Endodermal cell (in vitro differentiated cells): ENCODE measurements around the gene GAS7. TPM values are rescaled to one million over a fixed set of nuclear protein-coding genes. Genes with fewer than 3 reads are reported as not detected.

ENCODE experiments used
- DNase-seq: peaks from one replicate; pipeline ENCODE4 v3.0.0-alpha.2; 2017
- H3K27ac ChIP-seq: 2 replicates; pipeline ENCODE4 v1.5.1; 2013; ENCODE audit warnings: mild to moderate bottlenecking, low read depth, low read length, moderate library complexity
- H3K27me3 ChIP-seq: 2 replicates; pipeline ENCODE4 v1.6.1; 2013; ENCODE audit warnings: mild to moderate bottlenecking, low read length, moderate library complexity; ENCODE audit not compliant: insufficient read depth, control insufficient read depth, poor library complexity, severe bottlenecking
- H3K36me3 ChIP-seq: 2 replicates; pipeline ENCODE4 v1.7.0; 2013; ENCODE audit warnings: mild to moderate bottlenecking, low read length, moderate library complexity; ENCODE audit not compliant: control insufficient read depth, insufficient read depth
- H3K4me1 ChIP-seq: one replicate; pipeline ENCODE4 v1.7.0; 2013; ENCODE audit warnings: low read length; ENCODE audit not compliant: control insufficient read depth, insufficient read depth
- H3K4me3 ChIP-seq: 2 replicates; pipeline ENCODE4 v1.5.1; 2013; ENCODE audit warnings: mild to moderate bottlenecking, low read length, moderate library complexity
- H3K9ac ChIP-seq: 2 replicates; pipeline ENCODE4 v1.6.1; 2013; ENCODE audit warnings: mild to moderate bottlenecking, low read length, moderate library complexity; ENCODE audit not compliant: poor library complexity, severe bottlenecking; ENCODE audit errors: extremely low read depth
- H3K9me3 ChIP-seq: 2 replicates; pipeline ENCODE4 v1.6.1; 2013; ENCODE audit warnings: mild to moderate bottlenecking, low read length, moderate library complexity; ENCODE audit not compliant: control insufficient read depth
- H3K27ac Mint-ChIP-seq: 2 replicates; pipeline ENCODE4 v1.8.0; 2020; ENCODE audit warnings: mixed read lengths
- H3K27me3 Mint-ChIP-seq: 2 replicates; pipeline ENCODE4 v1.8.0; 2021; ENCODE audit warnings: mild to moderate bottlenecking, mixed read lengths; ENCODE audit not compliant: insufficient read depth
- H3K36me3 Mint-ChIP-seq: 2 replicates; pipeline ENCODE4 v1.8.0; 2020; ENCODE audit warnings: low read depth, mixed read lengths
- H3K4me1 Mint-ChIP-seq: 2 replicates; pipeline ENCODE4 v1.8.0; 2020; ENCODE audit warnings: mixed read lengths
- H3K4me3 Mint-ChIP-seq: 2 replicates; pipeline ENCODE4 v1.8.0; 2020; ENCODE audit warnings: mild to moderate bottlenecking, moderate library complexity, mixed read lengths
- H3K9me3 Mint-ChIP-seq: 2 replicates; pipeline ENCODE4 v1.8.0; 2020; ENCODE audit warnings: mild to moderate bottlenecking, mixed read lengths
- WGBS, 2 experiments: methylation state at CpG; one replicate each; pipeline versions ENCODE4 v1.1.5 to v1.1.7; 2013; ENCODE audit warnings: missing lambda C conversion rate in 2 of 2, mixed read lengths in 1 of 2; ENCODE audit not compliant: insufficient coverage in 1 of 2, insufficient read length in 1 of 2; 5-methylcytosine and 5-hydroxymethylcytosine counted together
- total RNA-seq, 2 donors: library from RNA; stranded (reverse); fragmentation: NEBNext Ultra II Directional in 1 of 2; extraction: Animal tissue kit (Norgen Biotek cat#: 25700) in 1 of 2; gene quantifications; 2 replicates in 1 of 2; 3 replicates in 1 of 2; pipeline ENCODE4 v1.2.1, GENCODE V29; 2021
- TF ChIP-seq, protein P1 (sequence below): fragments of 200-600 bp; sonication (generic); conservative IDR thresholded peaks from 2 replicates; pipeline ENCODE4 v1.5.0; 2021; ENCODE audit warnings: antibody characterized with exemption, mild to moderate bottlenecking

GAS7 gene
- total RNA-seq, 2 donors from 2014 or later = 8.6 to 14.7 TPM

DNA sequence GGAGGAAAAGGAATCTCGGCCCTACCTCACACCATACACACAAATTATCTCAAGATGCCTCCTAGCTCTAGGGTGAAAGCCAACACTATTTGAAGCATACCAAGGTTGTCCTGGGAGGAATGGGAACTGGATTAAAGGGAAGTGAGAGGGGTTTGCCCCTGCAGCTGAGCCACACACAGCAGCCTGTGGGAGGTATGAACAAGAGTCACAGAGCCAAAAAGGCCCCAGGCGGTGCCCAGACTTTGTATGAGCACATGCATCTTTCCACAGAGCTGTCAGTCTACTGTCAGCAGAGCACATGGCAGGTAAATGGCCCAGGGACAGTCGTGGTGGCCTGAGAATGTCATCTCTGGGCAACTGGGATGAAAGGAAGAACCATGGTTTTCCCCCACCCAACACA lies 262.3 kb downstream of the GAS7 start:
- 87 to 89% methylated on average over 1 to 2 of the region's 3 CpGs for WGBS, 2 experiments

GRCh38 chr17:9935408-9935807 lies 263.0 kb downstream of the GAS7 start:
- no peaks in the 10 kb centered on the region for H3K4me1 ChIP-seq
- no peak overlapping the region for H3K9ac ChIP-seq
- H3K27ac ChIP-seq = no peak overlapping the region
- H3K4me3 ChIP-seq = no peak overlapping the region
- H3K36me3 ChIP-seq = no peaks in the 10 kb centered on the region
- Mint-ChIP-seq H3K27me3 (no peaks in the 10 kb centered on the region), H3K9me3 (peaks cover 4% of the 10 kb centered on the region), H3K27ac (no peak overlapping the region), H3K36me3 (peaks cover 7% of the 10 kb centered on the region), H3K4me1 (no peaks in the 10 kb centered on the region), H3K4me3 (no peak overlapping the region)
- DNase-seq = no peak
- 92% methylated on average over 4 to 6 of the region's 6 CpGs for WGBS, 2 experiments
- peaks cover 9% of the 10 kb centered on the region for H3K9me3 ChIP-seq
- TF ChIP-seq, protein P1, sequence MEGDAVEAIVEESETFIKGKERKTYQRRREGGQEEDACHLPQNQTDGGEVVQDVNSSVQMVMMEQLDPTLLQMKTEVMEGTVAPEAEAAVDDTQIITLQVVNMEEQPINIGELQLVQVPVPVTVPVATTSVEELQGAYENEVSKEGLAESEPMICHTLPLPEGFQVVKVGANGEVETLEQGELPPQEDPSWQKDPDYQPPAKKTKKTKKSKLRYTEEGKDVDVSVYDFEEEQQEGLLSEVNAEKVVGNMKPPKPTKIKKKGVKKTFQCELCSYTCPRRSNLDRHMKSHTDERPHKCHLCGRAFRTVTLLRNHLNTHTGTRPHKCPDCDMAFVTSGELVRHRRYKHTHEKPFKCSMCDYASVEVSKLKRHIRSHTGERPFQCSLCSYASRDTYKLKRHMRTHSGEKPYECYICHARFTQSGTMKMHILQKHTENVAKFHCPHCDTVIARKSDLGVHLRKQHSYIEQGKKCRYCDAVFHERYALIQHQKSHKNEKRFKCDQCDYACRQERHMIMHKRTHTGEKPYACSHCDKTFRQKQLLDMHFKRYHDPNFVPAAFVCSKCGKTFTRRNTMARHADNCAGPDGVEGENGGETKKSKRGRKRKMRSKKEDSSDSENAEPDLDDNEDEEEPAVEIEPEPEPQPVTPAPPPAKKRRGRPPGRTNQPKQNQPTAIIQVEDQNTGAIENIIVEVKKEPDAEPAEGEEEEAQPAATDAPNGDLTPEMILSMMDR = no peak
- H3K27me3 ChIP-seq = no peaks in the 10 kb centered on the region

More for the DNA sequence above, 262.3 kb downstream of the GAS7 start:
- H3K4me1 ChIP-seq = no peaks in the 10 kb centered on the region
- H3K9me3 ChIP-seq = peaks cover 9% of the 10 kb centered on the region
- Mint-ChIP-seq H3K36me3 (peaks cover 7% of the 10 kb centered on the region), H3K4me1 (no peaks in the 10 kb centered on the region), H3K9me3 (peaks cover 4% of the 10 kb centered on the region), H3K27ac (no peak overlapping the region), H3K4me3 (no peak overlapping the region), H3K27me3 (no peaks in the 10 kb centered on the region)
- no peaks in the 10 kb centered on the region for H3K27me3 ChIP-seq
- no peaks in the 10 kb centered on the region for H3K36me3 ChIP-seq
- no peak overlapping the region for H3K9ac ChIP-seq
- DNase-seq = no peak
- TF ChIP-seq, protein P1 = no peak
- no peak overlapping the region for H3K4me3 ChIP-seq
- no peak overlapping the region for H3K27ac ChIP-seq

GRCh38 chr17:9934331-9934730 lies 264.1 kb downstream of the GAS7 start:
- H3K36me3 ChIP-seq = no peaks in the 10 kb centered on the region
- H3K27me3 ChIP-seq = no peaks in the 10 kb centered on the region
- DNase-seq = no peak
- H3K9ac ChIP-seq = no peak overlapping the region
- Mint-ChIP-seq H3K4me1 (no peaks in the 10 kb centered on the region), H3K27me3 (no peaks in the 10 kb centered on the region), H3K4me3 (no peak overlapping the region), H3K9me3 (peaks cover 4% of the 10 kb centered on the region), H3K36me3 (peaks cover 7% of the 10 kb centered on the region), H3K27ac (no peak overlapping the region)
- no peak overlapping the region for H3K27ac ChIP-seq
- no peaks in the 10 kb centered on the region for H3K4me1 ChIP-seq
- WGBS, 2 experiments = 91 to 100% methylated on average over 2 to 7 of the region's 7 CpGs
- TF ChIP-seq, protein P1 = no peak
- H3K4me3 ChIP-seq = no peak overlapping the region
- H3K9me3 ChIP-seq = peaks cover 9% of the 10 kb centered on the region
